OCI-LY1 (cell line): ENCODE results near the gene UTP25.

Experiments
- H2AFZ ChIP-seq: fragments of 200-600 bp; sonication (generic), shearing (Covaris generic); 2 replicates; pipeline ENCODE4 v1.6.0; 2014; ENCODE audit warnings: antibody characterized with exemption, mild to moderate bottlenecking, low read length
- H3F3A ChIP-seq: fragments of 200-600 bp; sonication (generic), shearing (Covaris generic); 2 replicates; pipeline ENCODE4 v1.6.0; 2014; ENCODE audit warnings: mild to moderate bottlenecking, antibody characterized with exemption, low read length, moderate library complexity; ENCODE audit not compliant: insufficient read depth
- H3K27ac ChIP-seq: fragments of 200-600 bp; sonication (generic); 2 replicates; pipeline ENCODE4 v1.5.1; 2014; ENCODE audit warnings: low read length, mixed run types, mild to moderate bottlenecking, low read depth; ENCODE audit not compliant: poor library complexity, severe bottlenecking
- H3K27me3 ChIP-seq: fragments of 200-600 bp; sonication (generic); 2 replicates; pipeline ENCODE4 v1.6.0; 2014; ENCODE audit warnings: antibody characterized with exemption, mild to moderate bottlenecking, low read length, moderate library complexity; ENCODE audit not compliant: insufficient read depth
- H3K36me3 ChIP-seq: fragments of 200-600 bp; sonication (generic); 2 replicates; pipeline ENCODE4 v1.6.1; 2014; ENCODE audit warnings: mild to moderate bottlenecking, antibody characterized with exemption, low read length, moderate library complexity, mixed read lengths; ENCODE audit not compliant: insufficient read depth
- H3K4me1 ChIP-seq: fragments of 200-600 bp; sonication (generic); 2 replicates; pipeline ENCODE4 v1.5.1; 2014; ENCODE audit warnings: mild to moderate bottlenecking, low read length, moderate library complexity; ENCODE audit not compliant: insufficient read depth, severe bottlenecking
- H3K4me2 ChIP-seq: fragments of 200-600 bp; sonication (generic), shearing (Covaris generic); 2 replicates; pipeline ENCODE4 v1.6.1; 2014; ENCODE audit warnings: low read length
- H3K4me3 ChIP-seq: fragments of 200-600 bp; sonication (generic); 2 replicates; pipeline ENCODE4 v1.5.1; 2014; ENCODE audit warnings: low read length, low read depth, mild to moderate bottlenecking, mixed read lengths; ENCODE audit not compliant: poor library complexity, severe bottlenecking
- H3K79me2 ChIP-seq: fragments of 200-600 bp; shearing (Covaris generic); 2 replicates; pipeline ENCODE4 v1.6.1; 2016; ENCODE audit warnings: mixed run types, low read length, mixed read lengths; ENCODE audit not compliant: insufficient read depth
- H3K9ac ChIP-seq: fragments of 200-600 bp; sonication (generic), shearing (Covaris generic); 2 replicates; pipeline ENCODE4 v1.6.1; 2014; ENCODE audit warnings: mild to moderate bottlenecking, low read length, mixed read lengths
- H3K9me2 ChIP-seq: fragments of 200-600 bp; sonication (generic), shearing (Covaris generic); 2 replicates; pipeline ENCODE4 v1.6.1; 2014; ENCODE audit warnings: low read depth, mild to moderate bottlenecking, low read length, mixed read lengths
- H3K9me3 ChIP-seq: fragments of 200-600 bp; shearing (Covaris generic); 2 replicates; pipeline ENCODE4 v1.6.1; 2014; ENCODE audit warnings: low read length, mixed read lengths
- H4K20me1 ChIP-seq: fragments of 200-600 bp; sonication (generic), shearing (Covaris generic); 2 replicates; pipeline ENCODE4 v1.6.0; 2016; ENCODE audit warnings: mild to moderate bottlenecking, low read length; ENCODE audit not compliant: insufficient read depth
- EZH2 ChIP-seq: fragments of 200-600 bp; sonication (generic), shearing (Covaris generic); IDR thresholded peaks from 2 replicates; pipeline ENCODE4 v1.8.0; 2017; ENCODE audit warnings: borderline replicate concordance, mixed run types, mild to moderate bottlenecking, antibody characterized with exemption, low read length, moderate library complexity, mixed read lengths
- TF ChIP-seq, protein P1 (sequence below): fragments of 200-600 bp; sonication (generic), shearing (Covaris generic); IDR thresholded peaks from 2 replicates; pipeline ENCODE4 v1.5.1; 2017; ENCODE audit warnings: mild to moderate bottlenecking, antibody characterized with exemption, low read length, moderate library complexity, mixed read lengths

UTP25 gene

DNA sequence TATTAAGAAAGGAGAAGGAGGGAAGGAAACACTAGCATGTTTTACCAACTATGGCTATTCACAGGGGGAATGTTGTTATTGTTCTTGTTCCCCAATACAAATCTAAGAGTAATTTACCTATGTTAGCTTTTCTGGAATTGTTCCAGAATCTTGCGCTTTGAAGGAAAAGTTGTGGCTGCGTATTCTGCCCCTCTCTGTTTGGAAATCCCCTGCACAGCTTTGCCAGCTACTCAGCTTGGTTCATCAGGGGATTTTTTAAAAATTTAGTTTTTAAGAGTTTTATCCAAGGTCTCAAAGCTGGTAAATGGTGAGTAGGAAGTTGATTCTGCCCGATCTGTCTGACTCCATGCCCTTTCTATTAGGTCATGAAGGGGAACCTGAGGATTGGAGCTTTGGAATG, 12.3 kb upstream of the UTP25 start:
- H3K9me3 ChIP-seq, result no peaks in the 10 kb centered on the region
- no peaks in the 10 kb centered on the region for H4K20me1 ChIP-seq
- no peaks in the 10 kb centered on the region for H3F3A ChIP-seq
- TF ChIP-seq EZH2, result no peak
- TF ChIP-seq, protein P1, sequence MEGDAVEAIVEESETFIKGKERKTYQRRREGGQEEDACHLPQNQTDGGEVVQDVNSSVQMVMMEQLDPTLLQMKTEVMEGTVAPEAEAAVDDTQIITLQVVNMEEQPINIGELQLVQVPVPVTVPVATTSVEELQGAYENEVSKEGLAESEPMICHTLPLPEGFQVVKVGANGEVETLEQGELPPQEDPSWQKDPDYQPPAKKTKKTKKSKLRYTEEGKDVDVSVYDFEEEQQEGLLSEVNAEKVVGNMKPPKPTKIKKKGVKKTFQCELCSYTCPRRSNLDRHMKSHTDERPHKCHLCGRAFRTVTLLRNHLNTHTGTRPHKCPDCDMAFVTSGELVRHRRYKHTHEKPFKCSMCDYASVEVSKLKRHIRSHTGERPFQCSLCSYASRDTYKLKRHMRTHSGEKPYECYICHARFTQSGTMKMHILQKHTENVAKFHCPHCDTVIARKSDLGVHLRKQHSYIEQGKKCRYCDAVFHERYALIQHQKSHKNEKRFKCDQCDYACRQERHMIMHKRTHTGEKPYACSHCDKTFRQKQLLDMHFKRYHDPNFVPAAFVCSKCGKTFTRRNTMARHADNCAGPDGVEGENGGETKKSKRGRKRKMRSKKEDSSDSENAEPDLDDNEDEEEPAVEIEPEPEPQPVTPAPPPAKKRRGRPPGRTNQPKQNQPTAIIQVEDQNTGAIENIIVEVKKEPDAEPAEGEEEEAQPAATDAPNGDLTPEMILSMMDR, result no peak
- H3K4me1 ChIP-seq, result no peaks in the 10 kb centered on the region
- no peak overlapping the region for H3K4me3 ChIP-seq
- H3K27ac ChIP-seq, result no peak overlapping the region
- H2AFZ ChIP-seq, result no peak overlapping the region
- no peaks in the 10 kb centered on the region for H3K36me3 ChIP-seq
- no peaks in the 10 kb centered on the region for H3K79me2 ChIP-seq
- H3K4me2 ChIP-seq, result no peak overlapping the region
- H3K9me2 ChIP-seq, result no peaks in the 10 kb centered on the region
- H3K27me3 ChIP-seq, result no peaks in the 10 kb centered on the region
- no peak overlapping the region for H3K9ac ChIP-seq

- Histone ChIP-seq H3K9me2 (no peaks in the 10 kb centered on the region), H3K4me3 (no peak overlapping the region), H3K79me2 (no peaks in the 10 kb centered on the region), H4K20me1 (no peaks in the 10 kb centered on the region), H3K9ac (no peak overlapping the region), H3K9me3 (no peaks in the 10 kb centered on the region), H3K4me2 (no peak overlapping the region), H3K27ac (no peak overlapping the region), H2AFZ (no peak overlapping the region), H3K4me1 (no peaks in the 10 kb centered on the region), H3K36me3 (no peaks in the 10 kb centered on the region), H3K27me3 (no peaks in the 10 kb centered on the region), H3F3A (no peaks in the 10 kb centered on the region)
- TF ChIP-seq, protein P1, result no peak
- no peak for TF ChIP-seq EZH2
These were observed 11.8 kb upstream of the UTP25 start for GRCh38 chr1:209815931-209816341.

GRCh38 chr1:209816923-209817322, 10.8 kb upstream of the UTP25 start:
- Histone ChIP-seq H3K4me1 (no peaks in the 10 kb centered on the region), H3K27ac (no peak overlapping the region), H3K36me3 (no peaks in the 10 kb centered on the region), H3K79me2 (no peaks in the 10 kb centered on the region), H3K9me3 (no peaks in the 10 kb centered on the region), H4K20me1 (no peaks in the 10 kb centered on the region), H3K9me2 (no peaks in the 10 kb centered on the region), H3K27me3 (no peaks in the 10 kb centered on the region), H3K9ac (no peak overlapping the region), H2AFZ (no peak overlapping the region), H3K4me3 (no peak overlapping the region), H3K4me2 (no peak overlapping the region), H3F3A (no peaks in the 10 kb centered on the region)
- no peak for TF ChIP-seq EZH2
- TF ChIP-seq, protein P1, result no peak
